Activated naive CD4-positive, alpha-beta T cell treated with Interleukin-2 at 50 U/mL for 16 hours (primary cell): ENCODE data around the gene HLF.

ENCODE experiments used
- DNase-seq: peaks from one replicate; pipeline ENCODE4 v3.0.0-alpha.2; 2020

Gene HLF

DNA sequence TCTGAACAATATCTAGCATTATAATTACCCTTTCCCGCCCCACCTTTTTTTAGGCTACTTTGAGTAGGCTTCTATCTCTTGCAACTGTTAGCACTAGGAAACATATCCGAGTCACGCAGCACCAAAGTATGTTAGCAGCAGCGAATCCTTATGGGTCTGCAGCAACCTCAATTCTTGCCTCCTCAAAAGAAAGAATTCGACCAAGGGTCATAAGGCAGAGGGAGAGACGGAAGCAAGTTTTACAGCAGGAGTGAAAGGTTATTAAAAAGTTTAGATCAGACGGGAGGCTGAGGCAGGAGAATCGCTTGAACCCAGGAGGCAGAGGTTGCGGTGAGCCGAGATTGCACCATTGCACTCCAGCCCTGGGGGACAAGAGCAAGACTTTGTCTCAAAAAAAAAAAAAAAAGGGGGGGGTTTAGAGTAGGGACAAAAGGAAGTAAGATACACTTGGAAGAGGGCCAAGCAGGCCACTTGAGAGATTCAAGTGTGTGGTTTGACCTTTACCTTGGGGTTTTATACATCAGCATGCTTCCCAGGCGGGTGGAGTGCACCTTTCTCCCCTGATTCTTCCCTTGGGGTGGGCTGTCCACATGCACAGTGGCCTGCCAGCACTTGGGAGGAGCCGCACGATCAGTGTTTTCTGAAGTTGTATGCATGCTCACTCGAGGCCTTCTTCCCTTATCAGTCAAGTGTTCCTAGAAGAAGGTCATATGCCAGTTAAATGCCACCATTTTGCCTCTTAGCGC is 67.7 kb downstream of the HLF start:
- no peak for DNase-seq

- no peak for DNase-seq
Measured at GRCh38 chr17:55334285-55334684, 69.5 kb downstream of the HLF start.

DNA sequence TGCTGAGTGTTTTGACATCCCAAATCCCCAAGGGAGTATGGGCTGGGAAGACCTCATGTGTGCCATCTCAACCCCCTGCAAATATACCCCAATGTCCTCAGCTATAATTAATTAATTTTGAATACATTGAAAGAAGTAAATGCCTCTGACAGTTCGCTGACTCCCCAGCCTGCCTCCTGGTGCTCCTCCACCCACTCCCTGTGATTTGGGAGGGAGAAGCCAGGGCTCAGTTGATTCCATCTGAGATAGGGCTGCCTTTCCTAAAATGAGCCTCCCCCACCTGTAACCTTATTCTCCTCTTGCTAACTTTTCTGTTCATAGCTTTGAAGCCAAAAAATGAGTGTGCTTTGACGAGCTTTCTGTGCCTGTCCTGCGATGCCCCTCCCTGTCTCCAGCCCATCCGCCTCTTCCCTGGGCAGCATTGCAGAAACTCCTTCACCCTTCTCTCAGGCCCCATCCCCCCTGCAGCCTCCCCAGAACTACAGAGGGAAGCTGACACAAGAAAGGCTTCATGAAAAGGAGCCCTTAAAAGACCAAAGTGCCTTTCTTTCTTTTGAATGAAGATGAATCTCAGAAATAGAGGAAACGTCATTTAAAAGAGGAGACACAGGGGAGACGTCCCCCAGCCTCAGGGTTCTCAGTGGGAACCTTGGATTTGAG is 70.3 kb downstream of the HLF start:
- DNase-seq = no peak

DNA sequence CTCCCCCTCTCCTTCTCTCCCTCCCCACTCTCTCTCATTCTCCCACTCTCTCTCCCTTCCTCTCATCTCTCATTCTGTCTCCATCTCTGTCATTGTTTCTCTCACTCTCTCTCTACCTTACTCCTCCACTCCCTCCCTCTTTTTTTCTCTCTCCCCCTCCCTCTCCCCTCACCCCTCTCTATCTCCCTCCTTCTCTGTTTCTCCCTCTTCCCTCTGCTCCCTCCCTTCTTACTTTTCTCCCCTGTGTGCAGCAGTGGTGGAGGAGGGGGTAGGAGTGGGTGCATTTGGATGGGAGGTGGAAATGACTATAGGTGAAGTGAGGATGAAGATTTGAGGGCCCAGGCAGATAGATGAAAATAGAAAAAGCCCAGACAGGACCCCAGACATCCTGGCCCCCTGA is 70.9 kb downstream of the HLF start:
- DNase-seq = no peak

DNA sequence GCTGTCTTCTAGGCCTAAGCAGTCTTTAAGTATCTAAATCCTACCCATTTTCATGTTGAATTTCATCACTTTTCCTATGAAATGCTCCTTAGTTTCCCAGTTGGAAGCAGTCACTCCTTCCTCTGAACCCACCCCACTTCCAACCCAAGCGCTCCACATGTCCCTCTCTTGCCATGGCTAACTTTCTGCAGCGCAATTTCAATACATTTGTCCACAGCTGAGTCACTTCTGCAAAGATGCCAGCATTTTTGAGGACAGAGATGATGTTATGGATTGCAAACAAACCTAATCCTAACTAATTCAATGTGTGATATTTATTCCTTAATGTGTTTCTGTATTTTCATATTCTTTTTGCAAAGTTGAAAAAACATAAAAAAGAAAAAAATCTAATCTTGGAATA is 71.7 kb downstream of the HLF start:
- DNase-seq = no peak

GRCh38 chr17:55340176-55340575 is 75.4 kb downstream of the HLF start:
- no peak for DNase-seq

- DNase-seq = no peak
Measured at GRCh38 chr17:55340686-55341085, 75.9 kb downstream of the HLF start.

DNA sequence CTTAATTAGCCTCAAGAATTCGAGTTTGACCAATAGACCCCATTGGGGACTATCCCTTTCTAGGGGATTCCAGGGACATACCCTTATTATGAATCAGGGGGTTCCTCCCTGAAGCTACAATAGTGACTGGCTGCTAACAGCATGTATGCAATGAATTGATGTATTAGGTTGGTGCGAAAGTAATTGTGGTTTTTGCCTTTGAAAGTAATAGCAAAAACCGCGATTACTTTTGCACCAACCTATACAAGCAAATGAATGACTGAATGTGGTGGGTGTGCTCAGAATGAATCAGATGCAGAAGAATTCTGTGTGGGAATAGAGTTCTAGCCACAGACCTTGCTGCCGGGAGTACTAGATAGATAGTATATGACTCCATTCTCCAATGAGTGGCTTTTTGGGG is 76.7 kb downstream of the HLF start:
- DNase-seq = peak; percentile 10

DNA sequence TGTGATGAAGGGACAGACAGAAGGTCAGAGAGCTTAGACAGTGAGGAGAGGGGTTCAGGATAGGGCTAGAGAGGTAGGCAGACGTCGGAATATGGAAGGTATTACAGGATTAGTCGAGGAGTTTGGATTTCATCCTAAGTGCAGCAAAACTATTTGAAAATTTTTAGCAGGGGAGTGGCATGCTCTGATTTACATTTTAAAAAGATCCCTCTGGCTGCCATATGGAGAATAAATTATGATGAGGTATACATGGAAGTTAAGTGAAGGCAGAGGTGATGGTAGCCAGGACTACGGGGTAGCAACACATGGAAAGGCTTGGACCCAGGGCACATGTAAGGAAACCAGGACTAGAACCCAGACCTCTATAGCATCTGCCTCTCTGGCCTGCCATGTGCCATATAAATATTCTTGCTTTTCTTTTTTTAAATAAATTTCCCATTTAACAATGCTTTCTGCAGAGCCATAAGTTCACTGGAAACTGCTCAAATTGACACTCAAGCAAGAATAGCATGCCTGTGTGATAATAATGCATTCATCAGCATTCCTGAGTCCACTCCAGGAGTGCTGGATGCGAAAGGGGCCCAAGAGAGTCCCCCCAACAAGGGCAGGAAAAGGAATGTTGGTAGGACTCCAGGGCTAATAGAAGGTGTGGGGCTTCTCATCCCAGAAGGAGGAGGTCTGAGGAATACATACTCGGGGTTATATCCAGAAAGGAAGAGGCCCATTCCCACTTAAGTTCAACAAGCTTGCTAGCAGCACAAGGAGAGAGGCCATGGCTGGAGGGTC is 78.2 kb downstream of the HLF start:
- no peak for DNase-seq

DNA sequence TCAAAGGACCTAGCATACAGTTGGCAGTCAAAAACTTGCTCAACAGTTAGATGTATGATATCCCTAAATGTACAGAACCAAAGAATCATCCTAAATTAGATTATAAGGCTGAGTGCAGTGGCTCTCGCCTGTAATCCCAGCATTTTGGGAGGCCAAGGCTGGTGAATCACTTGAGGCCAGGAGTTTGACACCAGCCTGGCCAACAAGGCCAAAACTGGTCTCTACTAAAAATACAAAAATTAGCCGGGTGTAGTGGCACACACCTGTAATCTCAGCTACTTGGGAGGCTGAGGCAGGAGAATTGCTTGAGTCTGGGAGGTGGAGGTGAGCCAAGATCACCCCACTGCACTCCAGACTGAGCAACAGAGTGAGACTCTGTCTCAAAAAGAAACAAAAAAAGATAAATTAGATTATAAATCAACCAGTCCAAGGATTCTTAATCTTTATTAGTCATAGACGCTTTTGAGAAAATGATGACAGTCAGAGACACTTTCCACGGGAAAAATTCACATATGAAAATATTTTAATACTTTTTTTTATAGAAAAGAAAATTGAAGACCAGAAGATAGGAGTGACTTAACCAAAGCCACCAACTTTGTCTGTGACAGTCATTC is 79.2 kb downstream of the HLF start:
- no peak for DNase-seq

- peak; percentile 19 for DNase-seq
Measured at GRCh38 chr17:55344514-55344997, 79.8 kb downstream of the HLF start.

DNA sequence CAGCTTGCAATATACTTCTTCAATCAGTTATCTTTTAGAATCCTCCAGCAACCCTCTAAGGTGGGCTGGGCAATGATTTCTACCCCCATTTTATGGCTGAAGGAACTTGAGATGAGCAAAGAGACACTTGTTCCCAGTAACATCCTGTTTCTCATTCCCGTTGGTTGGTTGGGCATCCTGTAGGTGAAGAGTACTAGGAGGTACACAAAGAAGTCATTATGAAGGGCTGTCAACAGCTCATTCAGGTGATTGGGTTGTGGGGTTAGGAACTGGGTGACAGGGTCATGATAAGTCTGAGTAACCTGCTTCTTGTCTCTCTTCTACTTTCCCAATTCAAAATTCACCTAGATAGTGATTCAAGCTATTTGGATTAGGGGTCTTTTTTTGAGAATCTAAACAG is 80.4 kb downstream of the HLF start:
- DNase-seq = no peak

GRCh38 chr17:55346658-55347057 is 81.9 kb downstream of the HLF start:
- no peak for DNase-seq

- no peak for DNase-seq
Measured at GRCh38 chr17:55347341-55347740, 82.6 kb downstream of the HLF start.

GRCh38 chr17:55348749-55349354 is 84.1 kb downstream of the HLF start:
- DNase-seq = peak; percentile 47

- no peak for DNase-seq
Measured at GRCh38 chr17:55350825-55351205, 86.1 kb downstream of the HLF start.

- no peak for DNase-seq
Measured at GRCh38 chr17:55351226-55351625, 86.5 kb downstream of the HLF start.

- no peak for DNase-seq
Measured at GRCh38 chr17:55354010-55354409, 89.2 kb downstream of the HLF start.

GRCh38 chr17:55354941-55355340 is 90.2 kb downstream of the HLF start:
- DNase-seq = no peak

GRCh38 chr17:55356434-55357328 is 91.9 kb downstream of the HLF start:
- peak; percentile 76 for DNase-seq

DNA sequence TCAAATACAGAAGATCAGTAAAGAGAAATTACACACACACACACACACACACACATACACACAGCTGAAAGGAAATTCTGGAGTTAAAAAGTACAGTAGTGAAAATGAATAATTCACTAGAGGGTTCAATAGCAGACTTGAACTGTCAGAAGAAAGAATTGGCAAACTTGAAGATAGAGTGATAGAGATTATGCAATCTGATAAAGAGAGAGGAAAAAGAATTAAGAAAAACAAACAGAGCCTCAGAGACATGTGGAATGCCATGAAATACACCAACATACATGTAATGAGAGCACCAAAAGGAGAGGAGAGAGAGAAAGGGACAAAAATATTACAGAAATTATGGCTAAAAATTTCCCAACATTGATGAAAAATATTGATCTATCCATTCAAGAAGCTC is 96.2 kb downstream of the HLF start:
- no peak for DNase-seq

- DNase-seq = no peak
Measured at GRCh38 chr17:55363033-55363432, 98.3 kb downstream of the HLF start.
